ENCODE results near the gene IL6. TPM values are rescaled to one million over a fixed set of nuclear protein-coding genes. Genes with fewer than 3 reads are reported as not detected.
"Not testable (repeated sequence)": the region's sequence is repeated elsewhere in the genome, so short reads cannot be mapped to it uniquely, and the experiment has no call there.

Gene IL6
- total RNA-seq, 1 donor: 52.8 TPM

- H3K9me3 ChIP-seq (ENCODE audit: low read depth, low read length); DNase-seq (ENCODE audit: insufficient read length, low spot score, missing footprints); H3K36me3 ChIP-seq (ENCODE audit: insufficient read depth, low read length); H3K27ac ChIP-seq (ENCODE audit: low read depth, low read length); H2AFZ ChIP-seq (ENCODE audit: low read length); H3K27me3 ChIP-seq (ENCODE audit: insufficient read depth, low read length); H3K79me2 ChIP-seq (ENCODE audit: insufficient read depth, low read length); H3K4me1 ChIP-seq (ENCODE audit: insufficient read depth, low read length); H4K20me1 ChIP-seq (ENCODE audit: insufficient read depth, low read length); H3K4me2 ChIP-seq (ENCODE audit: insufficient read depth, low read length); H3K4me3 ChIP-seq (ENCODE audit: insufficient read depth, low read length): not testable (repeated sequence)
Measured at GRCh38 chr7:22708214-22708613, 18.8 kb upstream of the IL6 start.

DNA sequence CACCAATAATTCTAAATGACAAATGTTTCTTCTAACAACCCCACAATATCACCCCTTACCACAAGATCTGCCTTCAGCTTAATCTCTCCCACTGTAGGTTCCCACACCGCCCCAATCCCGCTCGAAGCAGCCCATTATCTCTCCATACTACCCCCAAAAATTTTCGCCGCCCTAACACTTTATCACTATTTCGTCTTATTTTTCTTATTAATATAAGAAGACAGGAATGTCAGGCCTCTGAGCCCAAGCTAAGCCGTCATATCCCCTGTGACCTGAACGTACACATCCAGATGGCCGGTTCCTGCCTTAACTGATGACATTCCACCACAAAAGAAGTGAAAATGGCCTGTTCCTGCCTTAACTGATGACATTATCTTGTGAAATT lies 18.3 kb upstream of the IL6 start:
- H2AFZ ChIP-seq (ENCODE audit: low read length); H3K4me3 ChIP-seq (ENCODE audit: insufficient read depth, low read length); H4K20me1 ChIP-seq (ENCODE audit: insufficient read depth, low read length); H3K4me1 ChIP-seq (ENCODE audit: insufficient read depth, low read length); DNase-seq (ENCODE audit: insufficient read length, low spot score, missing footprints); H3K9me3 ChIP-seq (ENCODE audit: low read depth, low read length); H3K27me3 ChIP-seq (ENCODE audit: insufficient read depth, low read length); H3K79me2 ChIP-seq (ENCODE audit: insufficient read depth, low read length); H3K36me3 ChIP-seq (ENCODE audit: insufficient read depth, low read length); H3K27ac ChIP-seq (ENCODE audit: low read depth, low read length); H3K4me2 ChIP-seq (ENCODE audit: insufficient read depth, low read length): not testable (repeated sequence)

GRCh38 chr7:22709062-22709829 lies 17.8 kb upstream of the IL6 start:
- H3K4me3 ChIP-seq (ENCODE audit: insufficient read depth, low read length); H2AFZ ChIP-seq (ENCODE audit: low read length); H3K4me2 ChIP-seq (ENCODE audit: insufficient read depth, low read length); H4K20me1 ChIP-seq (ENCODE audit: insufficient read depth, low read length); H3K9me3 ChIP-seq (ENCODE audit: low read depth, low read length); H3K4me1 ChIP-seq (ENCODE audit: insufficient read depth, low read length); H3K79me2 ChIP-seq (ENCODE audit: insufficient read depth, low read length); H3K27me3 ChIP-seq (ENCODE audit: insufficient read depth, low read length); H3K27ac ChIP-seq (ENCODE audit: low read depth, low read length); H3K36me3 ChIP-seq (ENCODE audit: insufficient read depth, low read length); DNase-seq (ENCODE audit: insufficient read length, low spot score, missing footprints): not testable (repeated sequence)

DNA sequence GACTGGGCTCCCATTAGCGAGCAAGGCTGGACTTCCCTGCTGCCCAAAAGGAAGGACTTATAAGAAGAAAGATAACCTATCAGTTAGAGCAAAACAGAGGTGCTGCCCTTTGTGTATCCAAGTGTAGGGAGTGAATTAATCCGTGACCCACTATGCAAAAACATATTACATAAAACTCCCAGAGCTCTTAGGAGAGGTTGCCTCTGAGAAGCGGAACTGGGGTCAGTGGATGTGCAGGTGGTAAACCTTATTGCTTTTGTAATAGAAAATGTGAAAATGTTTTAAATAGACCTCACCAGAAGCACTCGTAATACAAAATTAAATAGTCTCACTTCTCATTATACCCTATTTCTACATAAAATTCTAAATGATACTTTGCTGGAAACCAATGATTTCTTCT lies 17.1 kb upstream of the IL6 start:
- TF ChIP-seq CTCF (IDR thresholded peaks at IDR 0.05; ENCODE audit: extremely low read depth, low read depth, low read length): no peak
- no peaks in the 10 kb centered on the region for H3K4me1 ChIP-seq (ENCODE audit: insufficient read depth, low read length)
- H4K20me1 ChIP-seq (ENCODE audit: insufficient read depth, low read length): no peaks in the 10 kb centered on the region
- no peaks in the 10 kb centered on the region for H3K9me3 ChIP-seq (ENCODE audit: low read depth, low read length)
- H3K27me3 ChIP-seq (ENCODE audit: insufficient read depth, low read length): no peaks in the 10 kb centered on the region
- no peak overlapping the region for H2AFZ ChIP-seq (ENCODE audit: low read length)
- no peaks in the 10 kb centered on the region for H3K79me2 ChIP-seq (ENCODE audit: insufficient read depth, low read length)
- no peak for DNase-seq (ENCODE audit: insufficient read length, low spot score, missing footprints)
- no peak overlapping the region for H3K27ac ChIP-seq (ENCODE audit: low read depth, low read length)
- H3K4me3 ChIP-seq (ENCODE audit: insufficient read depth, low read length): no peak overlapping the region
- H3K4me2 ChIP-seq (ENCODE audit: insufficient read depth, low read length): no peak overlapping the region
- H3K36me3 ChIP-seq (ENCODE audit: insufficient read depth, low read length): no peaks in the 10 kb centered on the region

DNA sequence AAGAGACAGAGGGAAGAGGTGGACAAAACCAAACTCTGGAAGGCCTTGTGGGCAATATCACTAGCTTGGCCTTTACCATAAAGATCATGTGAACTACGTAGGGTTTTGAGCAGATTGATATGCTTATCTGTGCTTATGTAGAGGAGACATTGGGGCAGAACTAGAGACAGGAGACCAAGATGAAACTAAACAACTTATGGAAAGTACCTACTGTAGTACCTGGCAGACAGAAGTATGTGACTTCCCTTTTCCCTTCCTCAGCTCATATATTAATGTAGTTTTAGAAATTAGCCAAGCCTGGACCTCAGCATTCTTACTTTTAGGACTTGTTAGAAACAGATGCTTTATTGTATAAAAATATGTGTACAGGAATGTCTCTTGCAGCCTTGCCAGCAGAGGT lies 14.0 kb upstream of the IL6 start:
- H3K27ac ChIP-seq (ENCODE audit: low read depth, low read length): no peak overlapping the region
- H3K4me3 ChIP-seq (ENCODE audit: insufficient read depth, low read length): no peak overlapping the region
- no peak for TF ChIP-seq CTCF (IDR thresholded peaks at IDR 0.05; ENCODE audit: extremely low read depth, low read depth, low read length)
- DNase-seq (ENCODE audit: insufficient read length, low spot score, missing footprints): no peak
- peaks cover 11% of the 10 kb centered on the region for H3K4me1 ChIP-seq (ENCODE audit: insufficient read depth, low read length)
- no peaks in the 10 kb centered on the region for H3K36me3 ChIP-seq (ENCODE audit: insufficient read depth, low read length)
- H3K27me3 ChIP-seq (ENCODE audit: insufficient read depth, low read length): no peaks in the 10 kb centered on the region
- no peak overlapping the region for H3K4me2 ChIP-seq (ENCODE audit: insufficient read depth, low read length)
- H3K79me2 ChIP-seq (ENCODE audit: insufficient read depth, low read length): no peaks in the 10 kb centered on the region
- H2AFZ ChIP-seq (ENCODE audit: low read length): no peak overlapping the region
- no peaks in the 10 kb centered on the region for H4K20me1 ChIP-seq (ENCODE audit: insufficient read depth, low read length)
- no peaks in the 10 kb centered on the region for H3K9me3 ChIP-seq (ENCODE audit: low read depth, low read length)
